Neuronal stem cell (in vitro differentiated cells): ENCODE measurements around the gene RNF213.

Experiments used
- DNase-seq: peaks from one replicate; pipeline ENCODE4 v3.0.0-alpha.2; 2013; ENCODE audit warnings: low spot score
- H2AFZ ChIP-seq: one replicate; pipeline ENCODE4 v1.6.1; 2013; ENCODE audit warnings: mild to moderate bottlenecking, low read length, inconsistent platforms
- H2AK5ac ChIP-seq: 2 replicates; pipeline ENCODE4 v1.6.1; 2013; ENCODE audit warnings: low read depth, mild to moderate bottlenecking, inconsistent platforms, low read length, moderate library complexity, mixed read lengths
- H2BK120ac ChIP-seq: 2 replicates; pipeline ENCODE4 v1.6.1; 2013; ENCODE audit warnings: low read depth, mild to moderate bottlenecking, inconsistent platforms, low read length, moderate library complexity, mixed read lengths
- H2BK12ac ChIP-seq: one replicate; pipeline ENCODE4 v1.6.1; 2013; ENCODE audit warnings: low read length, inconsistent platforms
- H2BK15ac ChIP-seq: 2 replicates; pipeline ENCODE4 v1.6.1; 2013; ENCODE audit warnings: mild to moderate bottlenecking, low read length, inconsistent platforms, mixed read lengths
- H2BK5ac ChIP-seq: one replicate; pipeline ENCODE4 v1.6.1; 2013; ENCODE audit warnings: inconsistent platforms, mild to moderate bottlenecking, low read length, moderate library complexity
- H3K14ac ChIP-seq: one replicate; pipeline ENCODE4 v1.6.1; 2013; ENCODE audit warnings: low read length, inconsistent platforms
- H3K18ac ChIP-seq: 2 replicates; pipeline ENCODE4 v1.6.1; 2013; ENCODE audit warnings: low read length, inconsistent platforms
- H3K23ac ChIP-seq: 2 replicates; pipeline ENCODE4 v1.6.1; 2013; ENCODE audit warnings: low read depth, mild to moderate bottlenecking, mixed read lengths, low read length, inconsistent platforms; ENCODE audit not compliant: poor library complexity
- H3K27ac ChIP-seq: replicated peaks from 3 replicates; pipeline ENCODE4 v1.5.1; 2013; ENCODE audit warnings: low read length, inconsistent platforms
- H3K27me3 ChIP-seq, 3 experiments: 2 replicates each; pipeline ENCODE4 v1.6.1; 2013; ENCODE audit warnings: low read length in 3 of 3, mild to moderate bottlenecking in 2 of 3, inconsistent platforms in 1 of 3, low read depth in 1 of 3, mixed read lengths in 1 of 3, moderate library complexity in 1 of 3; ENCODE audit not compliant: control insufficient read depth in 3 of 3, insufficient read depth in 3 of 3
- H3K36me3 ChIP-seq, 2 donors: replicated peaks in 1 of 2; 2 replicates each; pipeline ENCODE4 v1.6.1; 2013; ENCODE audit warnings: low read length in 2 of 2; ENCODE audit not compliant: control insufficient read depth in 2 of 2, insufficient read depth in 2 of 2
- H3K4ac ChIP-seq: 2 replicates; pipeline ENCODE4 v1.6.1; 2013; ENCODE audit warnings: inconsistent platforms, mild to moderate bottlenecking, low read length, moderate library complexity
- H3K4me1 ChIP-seq, 2 donors: 1 replicate in 1 of 2; 2 replicates in 1 of 2; pipeline ENCODE4 v1.6.1; 2013; ENCODE audit warnings: low read length in 2 of 2, low read depth in 1 of 2; ENCODE audit not compliant: control insufficient read depth in 2 of 2, insufficient read depth in 1 of 2
- H3K4me2 ChIP-seq: one replicate; pipeline ENCODE4 v1.6.1; 2013; ENCODE audit warnings: mild to moderate bottlenecking, low read length, inconsistent platforms; ENCODE audit not compliant: insufficient read depth, poor library complexity, severe bottlenecking
- H3K4me3 ChIP-seq, 2 donors: 2 replicates each; pipeline ENCODE4 v1.5.1; 2013; ENCODE audit warnings: low read length in 2 of 2, mild to moderate bottlenecking in 2 of 2, inconsistent platforms in 1 of 2, moderate library complexity in 1 of 2
- H3K79me1 ChIP-seq: one replicate; pipeline ENCODE4 v1.6.1; 2013; ENCODE audit warnings: low read depth, mild to moderate bottlenecking, inconsistent platforms, low read length, moderate library complexity
- H3K9ac ChIP-seq: one replicate; pipeline ENCODE4 v1.6.1; 2013; ENCODE audit warnings: mild to moderate bottlenecking, low read depth, low read length, inconsistent platforms; ENCODE audit not compliant: poor library complexity
- H3K9me3 ChIP-seq, 2 donors: replicated peaks in 1 of 2; 2 replicates each; pipeline versions ENCODE3 to v1.6.1; 2013; ENCODE audit warnings: low read length in 2 of 2, mild to moderate bottlenecking in 2 of 2, inconsistent platforms in 1 of 2, low read depth in 1 of 2, mixed read lengths in 1 of 2, moderate library complexity in 1 of 2; ENCODE audit not compliant: control insufficient read depth in 2 of 2, insufficient read depth in 1 of 2
- H4K8ac ChIP-seq: one replicate; pipeline ENCODE4 v1.6.1; 2013; ENCODE audit warnings: low read depth, mild to moderate bottlenecking, inconsistent platforms, low read length, moderate library complexity
- H4K91ac ChIP-seq: one replicate; pipeline ENCODE4 v1.6.1; 2013; ENCODE audit warnings: low read length, low read depth, mild to moderate bottlenecking, inconsistent platforms; ENCODE audit not compliant: poor library complexity
- WGBS, 2 donors: extraction: QIAGEN DNeasy Blood & Tissue Kit; methylation state at CpG; one replicate each; pipeline ENCODE4 v1.1.7; 2013; ENCODE audit warnings: missing lambda C conversion rate in 2 of 2, mixed read lengths in 1 of 2; ENCODE audit not compliant: insufficient read length in 2 of 2, insufficient replicate concordance in 1 of 2; ENCODE audit errors: extremely low coverage in 2 of 2; 5-methylcytosine and 5-hydroxymethylcytosine counted together

Gene RNF213

GRCh38 chr17:80363120-80363515 is 102.5 kb downstream of the RNF213 start:
- peaks cover 0 to 3% of the 10 kb centered on the region in 2 donors for H3K9me3 ChIP-seq
- no peak overlapping the region for H2BK12ac ChIP-seq
- H3K14ac ChIP-seq: no peak overlapping the region
- no peak overlapping the region for H2BK15ac ChIP-seq
- H4K91ac ChIP-seq: no peak overlapping the region
- no peak overlapping the region for H2BK120ac ChIP-seq
- no peaks in the 10 kb centered on the region for H3K79me1 ChIP-seq
- H2AFZ ChIP-seq: no peak overlapping the region
- no peak overlapping the region for H2BK5ac ChIP-seq
- no peaks in the 10 kb centered on the region for H3K4me1 ChIP-seq
- H3K4me2 ChIP-seq: no peak overlapping the region
- H3K23ac ChIP-seq: no peak overlapping the region
- H3K4ac ChIP-seq: no peak overlapping the region
- H3K36me3 ChIP-seq: peaks cover 45 to 92% of the 10 kb centered on the region in 2 donors
- H3K9ac ChIP-seq: no peak overlapping the region
- no peak overlapping the region for H4K8ac ChIP-seq
- H2AK5ac ChIP-seq: no peak overlapping the region
- DNase-seq: no peak
- no CpG with 5 or more reads among the region's 12 CpGs for WGBS, 2 donors
- H3K18ac ChIP-seq: no peak overlapping the region
- no peak overlapping the region for H3K4me3 ChIP-seq
- no peak overlapping the region for H3K27ac ChIP-seq
- H3K27me3 ChIP-seq: no peaks in the 10 kb centered on the region

GRCh38 chr17:80363518-80364090 is 103.0 kb downstream of the RNF213 start:
- Histone ChIP-seq H3K14ac (peak overlapping the region; percentile 58), H2BK12ac (no peak overlapping the region), H3K36me3 (peaks cover 42 to 92% of the 10 kb centered on the region in 2 donors), H3K4ac (no peak overlapping the region), H3K27me3 (no peaks in the 10 kb centered on the region), H2BK5ac (no peak overlapping the region), H3K4me3 (no peak overlapping the region), H4K8ac (no peak overlapping the region), H3K79me1 (no peaks in the 10 kb centered on the region), H3K9me3 (peaks cover 0 to 3% of the 10 kb centered on the region in 2 donors), H4K91ac (no peak overlapping the region), H2BK120ac (no peak overlapping the region), H2AFZ (no peak overlapping the region), H3K4me2 (no peak overlapping the region), H3K18ac (no peak overlapping the region), H3K27ac (no peak overlapping the region), H3K23ac (peak overlapping the region; percentile 49), H2AK5ac (no peak overlapping the region), H2BK15ac (no peak overlapping the region), H3K9ac (peak overlapping the region; percentile 27), H3K4me1 (no peaks in the 10 kb centered on the region)
- WGBS, 2 donors: no CpG with 5 or more reads among the region's 28 CpGs
- no peak for DNase-seq

GRCh38 chr17:80364091-80364691 is 103.5 kb downstream of the RNF213 start:
- H3K18ac ChIP-seq: no peak overlapping the region
- H2AFZ ChIP-seq: no peak overlapping the region
- no peak overlapping the region for H4K91ac ChIP-seq
- peak overlapping the region; percentile 27 for H3K9ac ChIP-seq
- no peaks in the 10 kb centered on the region for H3K27me3 ChIP-seq
- peak overlapping the region; percentile 49 for H3K23ac ChIP-seq
- peak; percentile 18 for DNase-seq
- no peak overlapping the region for H4K8ac ChIP-seq
- no peak overlapping the region for H2BK15ac ChIP-seq
- H3K4me1 ChIP-seq: no peaks in the 10 kb centered on the region
- no peak overlapping the region for H3K27ac ChIP-seq
- H3K14ac ChIP-seq: peak overlapping the region; percentile 58
- no peak overlapping the region for H2BK12ac ChIP-seq
- no peak overlapping the region for H2BK120ac ChIP-seq
- H3K4me3 ChIP-seq: no peak overlapping the region
- no peak overlapping the region for H2AK5ac ChIP-seq
- no peak overlapping the region for H3K4me2 ChIP-seq
- H3K4ac ChIP-seq: no peak overlapping the region
- no peak overlapping the region for H2BK5ac ChIP-seq
- H3K9me3 ChIP-seq: peaks cover 0 to 3% of the 10 kb centered on the region in 2 donors
- H3K79me1 ChIP-seq: no peaks in the 10 kb centered on the region
- WGBS, 2 donors: no CpG with 5 or more reads among the region's 29 CpGs
- peaks cover 40 to 90% of the 10 kb centered on the region in 2 donors for H3K36me3 ChIP-seq

- Histone ChIP-seq H2BK15ac (no peak overlapping the region), H3K18ac (no peak overlapping the region), H2BK12ac (no peak overlapping the region), H3K4me2 (no peak overlapping the region), H2AK5ac (no peak overlapping the region), H2BK120ac (no peak overlapping the region), H3K36me3 (peaks cover 39 to 90% of the 10 kb centered on the region in 2 donors), H3K14ac (no peak overlapping the region), H2BK5ac (no peak overlapping the region), H3K23ac (no peak overlapping the region), H3K27me3 (no peaks in the 10 kb centered on the region), H4K91ac (no peak overlapping the region), H3K4ac (no peak overlapping the region), H3K9me3 (peaks cover 0 to 3% of the 10 kb centered on the region in 2 donors), H4K8ac (no peak overlapping the region), H3K27ac (no peak overlapping the region), H3K9ac (no peak overlapping the region), H3K79me1 (no peaks in the 10 kb centered on the region), H2AFZ (no peak overlapping the region), H3K4me3 (peak overlapping the region in 1 of 2 donors; percentile 50), H3K4me1 (no peaks in the 10 kb centered on the region)
- no peak for DNase-seq
- WGBS, 2 donors: no CpG with 5 or more reads among the region's 29 CpGs
Measured at GRCh38 chr17:80365001-80365965, 104.6 kb downstream of the RNF213 start.
